NB4 (cell line): ENCODE measurements around the gene HTR2C.

Experiments
- DNase-seq: peaks from one replicate; pipeline ENCODE4 v3.0.0; 2010; ENCODE audit warnings: low read depth
- H3K4me3 ChIP-seq: one replicate; pipeline ENCODE4 v1.5.1; 2011; ENCODE audit warnings: mild to moderate bottlenecking, low read depth, low read length, moderate library complexity
- MYC ChIP-seq: IDR thresholded peaks from 2 replicates; pipeline ENCODE4 v1.6.1; 2011; ENCODE audit warnings: low read depth, low read length
- POLR2A ChIP-seq: IDR thresholded peaks from 2 replicates; pipeline ENCODE4 v1.6.1; 2011; ENCODE audit warnings: mild to moderate bottlenecking; ENCODE audit not compliant: insufficient read length; ENCODE audit errors: extremely low read depth
- TF ChIP-seq, protein P1 (sequence below): IDR thresholded peaks from 2 replicates; pipeline ENCODE4 v1.6.1; 2011; ENCODE audit warnings: low read depth, low read length
- TF ChIP-seq, protein P2 (sequence below): IDR thresholded peaks from one replicate; pipeline ENCODE4 v1.5.1; 2012; ENCODE audit warnings: low read depth, low read length

Gene HTR2C

DNA sequence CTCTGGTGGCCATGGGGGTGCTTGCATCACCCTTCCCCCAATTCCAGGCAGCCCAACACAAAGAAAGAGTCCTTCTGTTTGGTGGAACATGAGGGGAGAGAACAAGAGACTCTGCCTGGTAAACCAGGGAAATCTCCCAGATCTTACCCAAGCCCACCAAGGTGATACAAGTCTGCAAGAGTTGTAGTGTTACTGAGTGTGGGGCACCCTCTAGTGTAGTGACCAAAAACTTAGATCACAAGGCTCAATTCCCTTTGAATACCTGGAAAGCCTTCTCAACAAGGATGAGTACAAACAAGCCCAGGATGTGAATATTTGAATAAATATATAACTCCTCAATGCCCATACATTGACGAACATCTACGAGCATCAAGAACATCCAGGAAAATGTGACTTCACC is 368.8 kb downstream of the HTR2C start:
- no peak for DNase-seq
- H3K4me3 ChIP-seq = no peak overlapping the region
- TF ChIP-seq POLR2A = no peak
- TF ChIP-seq MYC = no peak
- TF ChIP-seq, protein P1, sequence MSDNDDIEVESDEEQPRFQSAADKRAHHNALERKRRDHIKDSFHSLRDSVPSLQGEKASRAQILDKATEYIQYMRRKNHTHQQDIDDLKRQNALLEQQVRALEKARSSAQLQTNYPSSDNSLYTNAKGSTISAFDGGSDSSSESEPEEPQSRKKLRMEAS = no peak
- TF ChIP-seq, protein P2, sequence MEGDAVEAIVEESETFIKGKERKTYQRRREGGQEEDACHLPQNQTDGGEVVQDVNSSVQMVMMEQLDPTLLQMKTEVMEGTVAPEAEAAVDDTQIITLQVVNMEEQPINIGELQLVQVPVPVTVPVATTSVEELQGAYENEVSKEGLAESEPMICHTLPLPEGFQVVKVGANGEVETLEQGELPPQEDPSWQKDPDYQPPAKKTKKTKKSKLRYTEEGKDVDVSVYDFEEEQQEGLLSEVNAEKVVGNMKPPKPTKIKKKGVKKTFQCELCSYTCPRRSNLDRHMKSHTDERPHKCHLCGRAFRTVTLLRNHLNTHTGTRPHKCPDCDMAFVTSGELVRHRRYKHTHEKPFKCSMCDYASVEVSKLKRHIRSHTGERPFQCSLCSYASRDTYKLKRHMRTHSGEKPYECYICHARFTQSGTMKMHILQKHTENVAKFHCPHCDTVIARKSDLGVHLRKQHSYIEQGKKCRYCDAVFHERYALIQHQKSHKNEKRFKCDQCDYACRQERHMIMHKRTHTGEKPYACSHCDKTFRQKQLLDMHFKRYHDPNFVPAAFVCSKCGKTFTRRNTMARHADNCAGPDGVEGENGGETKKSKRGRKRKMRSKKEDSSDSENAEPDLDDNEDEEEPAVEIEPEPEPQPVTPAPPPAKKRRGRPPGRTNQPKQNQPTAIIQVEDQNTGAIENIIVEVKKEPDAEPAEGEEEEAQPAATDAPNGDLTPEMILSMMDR = no peak
